Endothelial cell of umbilical vein (primary cell): Measurements from ENCODE around the gene YTHDC2. TPM values are rescaled to one million over a fixed set of nuclear protein-coding genes. Genes with fewer than 3 reads are reported as not detected.

ENCODE experiments used
- BruUV-seq: library from RNA; stranded (reverse); fragments of 400-500 nt; replicated peaks from 2 replicates; lab custom pipeline; 2021; lab: Mats Ljungman, UMichigan
- CTCF ChIA-PET: fragments of 300-600, 350-600 bp; sonication (Branson Sonifier 250); formaldehyde crosslinking; loops from one replicate; lab custom pipeline; 2021; ENCODE audit warnings: antibody characterized with exemption, inconsistent platforms; lab: Charles Lee
- POLR2A ChIA-PET: fragments of 300-600, 350-600 bp; sonication (Branson Sonifier 250); formaldehyde crosslinking; loops from one replicate; lab custom pipeline; 2021; ENCODE audit warnings: antibody characterized with exemption, inconsistent platforms; lab: Charles Lee
- DNase-seq: peaks from one replicate; pipeline ENCODE4 v3.0.0-alpha.2; 2011; ENCODE audit warnings: low read depth, low spot score
- FAIRE-seq: peaks from 2 replicates; lab custom pipeline; 2011; peaks lifted over from hg19 to GRCh38; lab: Jason Lieb, UNC
- H2AFZ ChIP-seq: 2 replicates; pipeline ENCODE4 v1.6.0; 2012; ENCODE audit warnings: low read depth, low read length, control low read depth, inconsistent platforms
- H3K27ac ChIP-seq: 2 replicates; pipeline ENCODE4 v1.5.1; 2011; ENCODE audit warnings: low read depth, mild to moderate bottlenecking, control low read depth, low read length, moderate library complexity; ENCODE audit not compliant: insufficient read depth
- H3K27me3 ChIP-seq, 2 experiments: 2 replicates each; pipeline versions ENCODE4 v1.6.0 to v1.6.1; 2011; ENCODE audit warnings: low read length in 2 of 2, mixed read lengths in 1 of 2; ENCODE audit not compliant: control insufficient read depth in 2 of 2, insufficient read depth in 2 of 2
- H3K36me3 ChIP-seq, 2 experiments: 2 replicates in 1 of 2; 3 replicates in 1 of 2; pipeline ENCODE4 v1.5.1; 2011; ENCODE audit warnings: low read length in 2 of 2, mild to moderate bottlenecking in 1 of 2, moderate library complexity in 1 of 2; ENCODE audit not compliant: control insufficient read depth in 2 of 2, insufficient read depth in 2 of 2; ENCODE audit errors: extremely low read depth in 1 of 2
- H3K4me1 ChIP-seq: 3 replicates; pipeline ENCODE4 v1.5.1; 2011; ENCODE audit warnings: mild to moderate bottlenecking, low read length; ENCODE audit not compliant: control insufficient read depth, insufficient read depth; ENCODE audit errors: extremely low read depth
- H3K4me2 ChIP-seq: 2 replicates; pipeline ENCODE4 v1.6.1; 2011; ENCODE audit warnings: low read length, control low read depth, mixed read lengths; ENCODE audit not compliant: insufficient read depth
- H3K4me3 ChIP-seq, 3 experiments: fragments of 200-600 bp in 1 of 3; sonication (generic), shearing (Covaris generic) in 1 of 3; replicated peaks in 1 of 3; 2 replicates each; pipeline ENCODE4 v1.5.1; 2011 to 2016; ENCODE audit warnings: control low read depth in 3 of 3, low read length in 3 of 3, mild to moderate bottlenecking in 2 of 3, inconsistent platforms in 1 of 3, low read depth in 1 of 3, moderate library complexity in 1 of 3; ENCODE audit not compliant: insufficient read depth in 1 of 3
- H3K79me2 ChIP-seq: 2 replicates; pipeline ENCODE4 v1.6.0; 2012; ENCODE audit warnings: low read length, inconsistent platforms; ENCODE audit not compliant: control insufficient read depth, insufficient read depth
- H3K9ac ChIP-seq: replicated peaks from 2 replicates; pipeline ENCODE3; 2011; ENCODE audit warnings: low read length, control low read depth; ENCODE audit not compliant: insufficient read depth; ENCODE audit errors: extremely low read depth
- H3K9me1 ChIP-seq: replicated peaks from 3 replicates; pipeline ENCODE4 v1.6.0; 2011; ENCODE audit warnings: mild to moderate bottlenecking, low read length; ENCODE audit not compliant: control insufficient read depth, insufficient read depth; ENCODE audit errors: extremely low read depth
- H3K9me3 ChIP-seq: replicated peaks from 2 replicates; pipeline ENCODE4 v1.5.1; 2012; ENCODE audit warnings: low read length, inconsistent platforms; ENCODE audit not compliant: control insufficient read depth, insufficient read depth
- H4K20me1 ChIP-seq: replicated peaks from 2 replicates; pipeline ENCODE3; 2011; ENCODE audit warnings: mild to moderate bottlenecking, low read length; ENCODE audit not compliant: control insufficient read depth, insufficient read depth; ENCODE audit errors: extremely low read depth
- CTCF ChIP-seq, 2 donors: IDR thresholded peaks; 1 replicate in 1 of 2; 2 replicates in 1 of 2; pipeline ENCODE4 v1.5.1; 2011; ENCODE audit warnings: low read length in 2 of 2, mild to moderate bottlenecking in 2 of 2, moderate library complexity in 2 of 2, control low read depth in 1 of 2, inconsistent platforms in 1 of 2, low read depth in 1 of 2; ENCODE audit not compliant: insufficient read depth in 1 of 2; ENCODE audit errors: extremely low read depth in 1 of 2
- EZH2 ChIP-seq: IDR thresholded peaks from 2 replicates; pipeline ENCODE4 v1.6.1; 2012; ENCODE audit warnings: borderline replicate concordance, low read depth, mild to moderate bottlenecking, moderate library complexity, low read length, inconsistent platforms; ENCODE audit not compliant: severe bottlenecking
- FOS ChIP-seq: IDR thresholded peaks from 2 replicates; pipeline ENCODE4 v1.6.1; 2011; ENCODE audit warnings: mild to moderate bottlenecking, low read length, moderate library complexity, borderline replicate concordance; ENCODE audit not compliant: insufficient read depth
- GATA2 ChIP-seq: IDR thresholded peaks from 2 replicates; pipeline ENCODE4 v1.7.0; 2011; ENCODE audit warnings: low read depth, mild to moderate bottlenecking, moderate library complexity, mixed read lengths, low read length; ENCODE audit not compliant: insufficient read length, insufficient read depth
- JUN ChIP-seq: IDR thresholded peaks from 2 replicates; pipeline ENCODE4 v1.6.1; 2011; ENCODE audit warnings: borderline replicate concordance, low read depth; ENCODE audit not compliant: insufficient read length, insufficient read depth
- MYC ChIP-seq: IDR thresholded peaks from one replicate; pipeline ENCODE4 v1.6.1; 2011; ENCODE audit warnings: mild to moderate bottlenecking, low read depth, low read length
- POLR2A ChIP-seq: IDR thresholded peaks from 2 replicates; pipeline ENCODE4 v1.6.1; 2012; ENCODE audit warnings: low read depth, mild to moderate bottlenecking, control low read depth, low read length
- POLR2AphosphoS5 ChIP-seq: IDR thresholded peaks from 2 replicates; pipeline ENCODE4 v1.6.1; 2012; ENCODE audit warnings: low read depth, mild to moderate bottlenecking, control low read depth, low read length, moderate library complexity; ENCODE audit not compliant: insufficient read depth
- dilution Hi-C: fragments of 300-500 bp; cut with MboI; formaldehyde crosslinking; loops from one replicate; pipeline ENCODE4 v1.15.0; 2019; ENCODE audit warnings: low sequenced_read_pairs; ENCODE audit not compliant: extremely low pct_ligation_motif_present
- intact Hi-C: fragments of 100-400 bp; cut with micrococcal nuclease; formaldehyde crosslinking; loops from one replicate; pipeline ENCODE4 v1.10.0; 2022
- polyA plus RNA-seq, 4 experiments: library from polyadenylated mRNA; depleted of rRNA in 3 of 4; stranded (reverse) in 3 of 4; unstranded in 1 of 4; fragments of >200 nt; gene quantifications; 2 replicates each; pipeline versions ENCODE4 v1.2.1 to v1.2.3, GENCODE V29; 2011 to 2012; ENCODE audit warnings: missing spikeins in 1 of 4
- total RNA-seq: library from RNA; stranded (reverse); gene quantifications from 2 replicates; pipeline ENCODE4 v1.2.3, GENCODE V29; 2021
- TF ChIP-seq, protein P1 (sequence below): IDR thresholded peaks from 2 replicates; pipeline ENCODE4 v1.6.1; 2011; ENCODE audit not compliant: insufficient read depth, insufficient read length

Gene YTHDC2
- total and polyA plus RNA-seq, 2 donors (not counting 3 experiments of a cell fraction or from before 2014, with no cell fraction given): 7.6 to 40.7 TPM

- Histone ChIP-seq H3K27ac (peak overlapping the region; percentile 70), H3K4me3 (peak overlapping the region; percentile 72 to 91 (median 87)), H3K36me3 (peaks cover 0 to 3% of the 10 kb centered on the region in 2 experiments), H2AFZ (peak overlapping the region; percentile 83), H4K20me1 (no peaks in the 10 kb centered on the region), H3K4me2 (peak overlapping the region; percentile 95), H3K79me2 (peaks cover 27% of the 10 kb centered on the region), H3K9me3 (no peaks in the 10 kb centered on the region), H3K9me1 (no peaks in the 10 kb centered on the region), H3K9ac (peak overlapping the region; percentile 87), H3K27me3 (peaks cover 2 to 7% of the 10 kb centered on the region in 2 experiments), H3K4me1 (peaks cover 15% of the 10 kb centered on the region)
- TF ChIP-seq POLR2A (no peak), FOS (no peak)
- TF ChIP-seq, protein P1, sequence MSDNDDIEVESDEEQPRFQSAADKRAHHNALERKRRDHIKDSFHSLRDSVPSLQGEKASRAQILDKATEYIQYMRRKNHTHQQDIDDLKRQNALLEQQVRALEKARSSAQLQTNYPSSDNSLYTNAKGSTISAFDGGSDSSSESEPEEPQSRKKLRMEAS: no peak
- POLR2A ChIA-PET: interaction anchor here (1.2 kb wide), 1 partner anchor 538 kb away, joined by 3 read pairs; the partner anchor contains the start of gene DCP2
- DNase-seq (no peak), FAIRE-seq (no peak)
- intact Hi-C loops: loop anchor here (5.0 to 10.0 kb wide), 2 partner anchors 279 to 592 kb away; partner anchors contain the start of gene REEP5
- BruUV-seq: no TSS peak
- dilution Hi-C loops: no loop called here
- CTCF ChIA-PET: interaction anchor here (0.9 to 3.4 kb wide), 9 partner anchors 9 to 518 kb away, joined by 3 to 34 read pairs (median 5); no protein-coding TSS in a partner anchor
Measured at GRCh38 chr5:113514289-113514635, 768 bp downstream of the YTHDC2 start.

DNA sequence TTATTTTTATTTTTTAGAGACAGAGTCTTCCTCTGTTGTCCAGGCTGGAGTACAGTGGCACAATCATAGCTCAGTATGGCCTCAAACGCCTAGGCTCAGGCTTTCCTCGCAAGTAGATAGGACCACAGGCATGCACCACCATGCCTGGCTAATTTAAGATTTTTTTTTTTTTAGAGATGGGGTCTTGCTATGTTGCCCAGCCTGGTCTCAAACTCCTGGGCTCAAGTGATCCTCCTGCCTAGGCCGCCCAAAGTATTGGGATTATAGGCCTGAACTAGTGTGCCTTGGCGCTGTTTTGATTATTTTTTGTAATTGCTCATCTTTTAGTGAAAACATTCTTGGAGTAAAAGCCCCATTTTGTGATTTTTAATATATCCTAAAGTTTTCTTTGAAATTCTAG is 5.4 kb downstream of the YTHDC2 start:
- no peak overlapping the region for H3K9ac ChIP-seq
- no peak for TF ChIP-seq CTCF (IDR thresholded peaks at IDR 0.05; ENCODE audit: extremely low read depth in 1 of 2, insufficient read depth in 1 of 2, low read depth in 1 of 2, low read length in 2 of 2)
- TF ChIP-seq FOS: no peak
- TF ChIP-seq MYC: no peak
- no peak for TF ChIP-seq JUN
- no peak for TF ChIP-seq POLR2AphosphoS5
- TF ChIP-seq POLR2A: no peak
- TF ChIP-seq EZH2: no peak
- no peak for TF ChIP-seq GATA2
- TF ChIP-seq, protein P1: no peak
- no peaks in the 10 kb centered on the region for H3K9me3 ChIP-seq
- no peak overlapping the region for H2AFZ ChIP-seq
- no peak for DNase-seq
- peaks cover 0 to 6% of the 10 kb centered on the region in 2 experiments for H3K36me3 ChIP-seq
- H3K79me2 ChIP-seq: peaks cover 39% of the 10 kb centered on the region
- FAIRE-seq: no peak
- H3K9me1 ChIP-seq: no peaks in the 10 kb centered on the region
- intact Hi-C loops (loop anchor here (10.0 kb wide), 1 partner anchor 284 kb away; no protein-coding TSS in a partner anchor), dilution Hi-C loops (no loop called here)
- H3K27ac ChIP-seq: no peak overlapping the region
- POLR2A ChIA-PET: no interaction called here
- CTCF ChIA-PET: no interaction called here
- peaks cover 15% of the 10 kb centered on the region for H3K4me1 ChIP-seq
- no peaks in the 10 kb centered on the region for H4K20me1 ChIP-seq
- no peak overlapping the region for H3K4me3 ChIP-seq
- no TSS peak for BruUV-seq
- H3K4me2 ChIP-seq: no peak overlapping the region
- H3K27me3 ChIP-seq: no peaks in the 10 kb centered on the region
